Measurements from ENCODE around the gene SF3B3. TPM values are rescaled to one million over a fixed set of nuclear protein-coding genes. Genes with fewer than 3 reads are reported as not detected.

Gene SF3B3
- total RNA-seq, 2 experiments from 2014 or later, result 195 to 441 TPM

DNA sequence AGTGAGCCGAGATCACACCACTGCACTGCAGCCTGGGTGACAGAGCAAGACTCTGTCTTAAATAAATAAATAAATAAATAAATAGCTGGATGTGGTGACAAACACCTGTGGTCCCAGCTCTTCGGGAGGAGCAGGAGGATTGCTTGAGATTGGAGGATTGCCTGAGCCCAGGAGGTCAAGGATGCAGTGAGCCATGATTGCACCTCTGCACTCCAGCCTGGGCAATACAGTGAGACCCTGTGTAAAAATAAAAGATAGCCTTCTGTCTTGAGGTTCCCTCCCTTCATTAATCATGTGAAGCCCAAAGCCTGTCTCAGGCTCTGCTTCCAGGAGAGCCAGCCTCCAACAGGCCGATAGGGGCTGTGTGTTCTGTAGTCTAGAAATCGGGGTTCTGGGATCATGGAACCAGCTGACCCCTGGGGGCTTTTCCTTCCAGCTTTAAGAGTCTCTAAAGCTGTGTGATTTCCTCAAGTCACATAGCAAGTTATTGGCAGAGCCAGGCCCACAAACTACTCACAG, 88.2 kb downstream of the SF3B3 start:
- Histone ChIP-seq H3K79me2 (ENCODE audit: insufficient read depth, low read depth, low read length) (no peaks in the 10 kb centered on the region), H3K4me1 (ENCODE audit: insufficient read depth, low read length, poor library complexity, severe bottlenecking) (no peaks in the 10 kb centered on the region), H4K20me1 (ENCODE audit: insufficient read depth, low read length) (no peaks in the 10 kb centered on the region), H3K27ac (ENCODE audit: low read depth, low read length, poor library complexity, severe bottlenecking) (no peak overlapping the region), H3K9me2 (ENCODE audit: insufficient read depth, low read length) (no peaks in the 10 kb centered on the region), H3K36me3 (ENCODE audit: insufficient read depth, low read length) (no peaks in the 10 kb centered on the region), H3K4me3 (ENCODE audit: low read depth, low read length, poor library complexity, severe bottlenecking) (no peak overlapping the region), H3K4me2 (ENCODE audit: low read length) (no peak overlapping the region), H3K9me3 (ENCODE audit: low read length) (no peaks in the 10 kb centered on the region), H2AFZ (ENCODE audit: low read length) (no peak overlapping the region)
- no TSS peak for BruUV-seq (replicated peaks)
- no peak for TF ChIP-seq EZH2phosphoT487 (IDR thresholded peaks at IDR 0.05; ENCODE audit: borderline replicate concordance, low read depth, low read length)
- TF ChIP-seq, protein P1, sequence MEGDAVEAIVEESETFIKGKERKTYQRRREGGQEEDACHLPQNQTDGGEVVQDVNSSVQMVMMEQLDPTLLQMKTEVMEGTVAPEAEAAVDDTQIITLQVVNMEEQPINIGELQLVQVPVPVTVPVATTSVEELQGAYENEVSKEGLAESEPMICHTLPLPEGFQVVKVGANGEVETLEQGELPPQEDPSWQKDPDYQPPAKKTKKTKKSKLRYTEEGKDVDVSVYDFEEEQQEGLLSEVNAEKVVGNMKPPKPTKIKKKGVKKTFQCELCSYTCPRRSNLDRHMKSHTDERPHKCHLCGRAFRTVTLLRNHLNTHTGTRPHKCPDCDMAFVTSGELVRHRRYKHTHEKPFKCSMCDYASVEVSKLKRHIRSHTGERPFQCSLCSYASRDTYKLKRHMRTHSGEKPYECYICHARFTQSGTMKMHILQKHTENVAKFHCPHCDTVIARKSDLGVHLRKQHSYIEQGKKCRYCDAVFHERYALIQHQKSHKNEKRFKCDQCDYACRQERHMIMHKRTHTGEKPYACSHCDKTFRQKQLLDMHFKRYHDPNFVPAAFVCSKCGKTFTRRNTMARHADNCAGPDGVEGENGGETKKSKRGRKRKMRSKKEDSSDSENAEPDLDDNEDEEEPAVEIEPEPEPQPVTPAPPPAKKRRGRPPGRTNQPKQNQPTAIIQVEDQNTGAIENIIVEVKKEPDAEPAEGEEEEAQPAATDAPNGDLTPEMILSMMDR (conservative IDR thresholded peaks at IDR 0.05; ENCODE audit: low read length), result no peak
- DNase-seq (ENCODE audit: low spot score), result no peak
- intact Hi-C loops (cut with micrococcal nuclease; ENCODE audit: unreplicated experiment), result no loop called here
- ChIA-PET CTCF (ENCODE audit: unreplicated experiment) (no interaction called here), POLR2A (interaction anchor here (0.6 to 0.9 kb wide), 3 partner anchors 17 to 28 kb away, joined by 3 to 5 read pairs (median 4); no protein-coding TSS in a partner anchor)

DNA sequence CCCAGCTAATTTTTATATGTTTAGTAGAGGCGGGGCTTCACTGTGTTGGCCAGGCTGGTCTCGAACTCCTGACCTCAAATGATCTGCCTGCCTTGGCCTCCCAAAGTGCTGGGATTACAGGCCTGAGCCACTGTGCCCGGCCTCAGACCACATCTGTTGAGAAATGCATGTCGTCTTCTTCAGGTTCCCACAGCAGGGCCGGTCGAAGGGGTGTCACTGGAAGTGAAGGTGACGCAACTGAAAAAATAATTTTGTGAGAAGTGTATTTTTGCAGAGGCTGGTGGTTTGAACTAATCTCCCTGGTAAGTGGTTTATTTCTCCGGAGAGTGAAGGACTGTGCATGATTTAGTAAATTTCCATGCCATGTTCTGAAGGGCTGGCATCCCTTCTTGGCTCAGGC, 89.3 kb downstream of the SF3B3 start:
- BruUV-seq (replicated peaks), result no TSS peak
- H3K9me2 ChIP-seq (ENCODE audit: insufficient read depth, low read length), result no peaks in the 10 kb centered on the region
- H3K4me3 ChIP-seq (ENCODE audit: low read depth, low read length, poor library complexity, severe bottlenecking), result no peak overlapping the region
- no peaks in the 10 kb centered on the region for H4K20me1 ChIP-seq (ENCODE audit: insufficient read depth, low read length)
- CTCF ChIA-PET (ENCODE audit: unreplicated experiment), result no interaction called here
- no peak overlapping the region for H2AFZ ChIP-seq (ENCODE audit: low read length)
- POLR2A ChIA-PET, result no interaction called here
- no peaks in the 10 kb centered on the region for H3K79me2 ChIP-seq (ENCODE audit: insufficient read depth, low read depth, low read length)
- H3K4me2 ChIP-seq (ENCODE audit: low read length), result no peak overlapping the region
- H3K27ac ChIP-seq (ENCODE audit: low read depth, low read length, poor library complexity, severe bottlenecking), result no peak overlapping the region
- TF ChIP-seq EZH2phosphoT487 (IDR thresholded peaks at IDR 0.05; ENCODE audit: borderline replicate concordance, low read depth, low read length), result no peak
- no peak for DNase-seq (ENCODE audit: low spot score)
- no peaks in the 10 kb centered on the region for H3K9me3 ChIP-seq (ENCODE audit: low read length)
- H3K4me1 ChIP-seq (ENCODE audit: insufficient read depth, low read length, poor library complexity, severe bottlenecking), result no peaks in the 10 kb centered on the region
- intact Hi-C loops (cut with micrococcal nuclease; ENCODE audit: unreplicated experiment), result no loop called here
- no peaks in the 10 kb centered on the region for H3K36me3 ChIP-seq (ENCODE audit: insufficient read depth, low read length)

DNA sequence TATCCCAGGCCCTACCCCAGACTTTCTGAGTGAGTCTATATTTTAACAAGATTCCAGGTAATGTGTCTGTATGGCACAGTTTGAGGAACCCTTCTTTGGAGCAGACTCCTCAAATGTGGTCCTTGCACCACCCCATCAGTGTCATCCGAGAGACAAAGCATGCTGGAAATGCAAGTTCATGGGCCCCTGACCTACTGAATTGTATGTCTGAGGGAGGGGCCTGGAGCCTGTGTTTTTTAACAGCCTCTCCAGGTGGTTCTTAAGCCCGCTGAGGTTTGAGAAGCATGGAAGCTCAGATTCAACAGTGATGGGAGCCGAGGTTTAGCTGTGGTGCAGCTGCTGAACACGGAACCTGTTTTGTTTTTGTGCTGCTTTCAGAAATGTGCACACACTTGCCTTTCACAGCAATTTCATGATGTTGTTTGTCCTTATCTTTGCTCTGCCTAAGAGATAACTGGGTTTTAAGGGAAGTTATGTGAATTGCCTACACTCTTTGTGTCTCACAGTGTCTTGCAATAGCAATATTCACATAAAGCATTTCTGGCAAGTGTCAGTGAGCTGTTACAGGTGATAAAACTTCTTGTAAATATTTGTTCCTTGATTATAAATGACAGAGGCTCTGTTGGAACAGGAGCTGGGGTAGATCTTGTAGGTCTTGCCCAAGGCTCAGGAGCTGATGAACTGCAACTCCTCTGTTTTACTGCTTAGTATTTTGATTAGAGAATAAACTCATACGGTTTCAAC, 90.8 kb downstream of the SF3B3 start:
- ChIA-PET POLR2A (no interaction called here), CTCF (ENCODE audit: unreplicated experiment) (no interaction called here)
- Histone ChIP-seq H2AFZ (ENCODE audit: low read length) (no peak overlapping the region), H3K4me3 (ENCODE audit: low read depth, low read length, poor library complexity, severe bottlenecking) (no peak overlapping the region), H3K9me3 (ENCODE audit: low read length) (no peaks in the 10 kb centered on the region), H4K20me1 (ENCODE audit: insufficient read depth, low read length) (no peaks in the 10 kb centered on the region), H3K79me2 (ENCODE audit: insufficient read depth, low read depth, low read length) (no peaks in the 10 kb centered on the region), H3K4me2 (ENCODE audit: low read length) (no peak overlapping the region), H3K9me2 (ENCODE audit: insufficient read depth, low read length) (no peaks in the 10 kb centered on the region), H3K4me1 (ENCODE audit: insufficient read depth, low read length, poor library complexity, severe bottlenecking) (no peaks in the 10 kb centered on the region), H3K27ac (ENCODE audit: low read depth, low read length, poor library complexity, severe bottlenecking) (no peak overlapping the region), H3K36me3 (ENCODE audit: insufficient read depth, low read length) (no peaks in the 10 kb centered on the region)
- intact Hi-C loops (cut with micrococcal nuclease; ENCODE audit: unreplicated experiment), result no loop called here
- no peak for DNase-seq (ENCODE audit: low spot score)
- BruUV-seq (replicated peaks), result no TSS peak
- no peak for TF ChIP-seq EZH2phosphoT487 (IDR thresholded peaks at IDR 0.05; ENCODE audit: borderline replicate concordance, low read depth, low read length)
- TF ChIP-seq, protein P1 (conservative IDR thresholded peaks at IDR 0.05; ENCODE audit: low read length), result no peak

Measured in OCI-LY7 (cell line).